KBM-7 (cell line): ENCODE data around the gene CSTF2T.

Experiments
- DNase-seq: peaks from one replicate; pipeline ENCODE4 v3.0.0-alpha.2; 2015
- in situ Hi-C: fragments of 300-500 bp; cut with MboI; formaldehyde crosslinking; loops from 2 replicates; pipeline ENCODE4 v1.14.3; 2020; ENCODE audit warnings: low sequenced_read_pairs, low pct_unique_long_range_greater_than_20kb, mixed read lengths

The CSTF2T gene

GRCh38 chr10:51658000-51658399, 41.4 kb downstream of the CSTF2T start:
- in situ Hi-C loops = no loop called here

DNA sequence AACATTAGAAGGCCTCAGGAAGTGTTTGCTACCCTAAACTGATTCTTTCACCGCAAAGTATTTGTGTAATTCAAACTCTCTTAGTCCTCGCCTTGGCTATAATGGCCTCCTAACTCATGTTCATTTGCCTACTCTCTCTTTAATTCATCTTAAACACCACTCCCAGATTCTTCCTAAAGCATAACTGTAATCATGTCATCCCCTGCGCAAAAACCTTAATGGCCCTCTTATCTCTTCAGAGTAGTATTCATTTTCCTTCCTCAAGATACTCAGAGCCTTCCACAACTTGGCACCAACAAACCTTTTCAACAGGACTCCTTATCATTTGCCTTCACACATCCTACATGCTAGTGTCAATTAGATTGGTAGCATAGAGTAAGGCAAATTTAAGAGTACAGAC, 42.9 kb downstream of the CSTF2T start:
- in situ Hi-C loops = no loop called here
- no peak for DNase-seq

More at GRCh38 chr10:51658000-51658399, 41.4 kb downstream of the CSTF2T start:
- no peak for DNase-seq

GRCh38 chr10:51654918-51655317, 44.5 kb downstream of the CSTF2T start:
- in situ Hi-C loops = no loop called here
- no peak for DNase-seq

GRCh38 chr10:51653025-51653424, 46.4 kb downstream of the CSTF2T start:
- no peak for DNase-seq
- in situ Hi-C loops = no loop called here

DNA sequence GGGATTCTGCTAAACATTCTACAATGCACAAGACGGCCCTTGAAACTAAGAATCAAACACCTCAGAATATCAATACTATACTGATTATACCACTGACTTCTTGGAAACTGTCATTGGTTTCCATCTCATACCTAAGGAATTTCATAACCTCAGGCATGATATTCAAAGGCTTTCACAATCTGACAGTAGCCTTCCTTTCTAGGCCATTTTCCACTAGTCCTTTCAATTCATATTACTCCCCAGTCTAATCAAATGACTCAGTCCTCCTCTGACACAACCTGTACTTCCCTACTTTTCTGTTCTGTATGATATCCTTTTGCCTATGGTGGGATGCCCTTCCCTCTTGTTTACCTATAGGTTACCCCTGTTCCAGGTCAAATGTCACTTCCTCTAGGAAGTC, 48.3 kb downstream of the CSTF2T start:
- no peak for DNase-seq
- in situ Hi-C loops = no loop called here

GRCh38 chr10:51649064-51649463, 50.3 kb downstream of the CSTF2T start:
- in situ Hi-C loops = no loop called here
- DNase-seq = no peak
